ENCODE data around the gene TLDC2.
A peak's percentile ranks its signal among the peaks of the same experiment; 100 is the strongest.
"Not testable (repeated sequence)": the region's sequence is repeated elsewhere in the genome, so short reads cannot be mapped to it uniquely, and the experiment has no call there.

TLDC2 gene

DNA sequence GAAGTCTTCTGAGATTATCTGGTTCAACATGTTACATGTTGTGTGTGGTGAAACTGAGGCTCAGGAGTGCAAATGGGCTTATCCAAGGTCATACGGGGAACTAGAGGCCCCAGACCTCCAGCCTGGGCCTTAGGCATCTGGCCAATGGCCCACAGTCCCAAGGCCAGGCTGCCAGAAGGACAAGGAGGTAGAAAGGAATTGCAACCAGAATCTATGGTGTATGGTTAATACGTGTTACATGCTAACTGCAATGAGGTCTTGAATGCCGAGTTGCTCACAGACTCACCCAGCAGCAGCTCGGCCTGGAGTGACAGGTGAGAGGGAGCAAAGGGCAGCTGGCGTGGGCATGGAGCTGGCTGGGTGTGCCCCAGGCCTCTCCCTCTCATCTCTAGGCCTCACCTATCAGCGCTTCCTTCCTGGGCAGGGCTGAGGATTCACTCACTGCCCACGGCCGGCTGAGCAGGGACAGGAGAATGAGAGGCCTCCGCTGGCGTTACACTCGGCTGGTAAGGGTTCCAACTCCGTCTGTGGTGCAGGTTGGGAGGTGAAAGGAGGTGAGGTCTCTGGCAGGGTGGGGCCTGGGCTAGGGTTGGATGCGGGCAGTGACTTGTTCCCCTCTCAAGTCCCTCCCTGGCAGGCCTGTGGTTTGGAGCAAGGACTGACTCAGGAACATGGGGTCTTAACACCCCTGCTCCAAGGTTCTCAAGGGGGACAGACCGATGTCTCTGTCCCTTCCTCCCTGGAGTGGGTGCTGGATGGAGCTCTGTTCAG lies at the start of gene TLDC2:
Gene TLDC2 (plus strand): TSS at position 437 of the 771 bp plus-strand sequence. CDS start 37 bp downstream, at position 474.
- DNase-seq, result no peak

DNA sequence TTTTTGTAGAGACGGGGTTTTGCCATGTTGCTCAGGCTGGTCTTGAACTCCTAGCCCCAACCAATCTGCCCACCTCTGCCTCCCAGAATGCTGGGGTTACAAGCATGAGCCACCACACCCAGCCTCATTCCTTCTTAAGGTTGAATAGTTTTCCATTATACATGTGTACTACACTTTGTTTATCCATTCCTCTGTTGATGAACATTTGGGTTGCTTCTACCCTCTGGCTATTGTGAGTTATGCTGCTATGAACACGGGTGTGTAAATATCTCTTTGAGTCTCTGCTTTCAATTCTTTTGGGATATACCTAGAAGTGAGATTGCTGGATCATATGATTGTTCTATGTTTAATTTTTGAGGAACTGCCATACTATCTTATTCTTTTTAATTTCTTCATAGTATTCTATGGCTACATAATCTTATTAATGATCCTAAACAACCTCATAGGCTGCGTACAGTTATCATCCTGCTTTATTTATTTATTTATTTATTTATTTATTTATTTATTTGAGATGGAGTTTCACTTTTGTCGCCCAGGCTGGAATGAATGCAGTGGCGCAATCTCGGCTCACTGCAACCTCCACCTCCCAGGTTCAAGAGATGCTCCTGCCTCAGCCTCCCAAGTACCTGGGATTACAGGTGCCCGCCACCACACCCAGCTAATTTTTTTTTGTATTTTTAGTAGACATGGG lies 49.2 kb upstream of the TLDC2 start:
- DNase-seq, result no peak

DNA sequence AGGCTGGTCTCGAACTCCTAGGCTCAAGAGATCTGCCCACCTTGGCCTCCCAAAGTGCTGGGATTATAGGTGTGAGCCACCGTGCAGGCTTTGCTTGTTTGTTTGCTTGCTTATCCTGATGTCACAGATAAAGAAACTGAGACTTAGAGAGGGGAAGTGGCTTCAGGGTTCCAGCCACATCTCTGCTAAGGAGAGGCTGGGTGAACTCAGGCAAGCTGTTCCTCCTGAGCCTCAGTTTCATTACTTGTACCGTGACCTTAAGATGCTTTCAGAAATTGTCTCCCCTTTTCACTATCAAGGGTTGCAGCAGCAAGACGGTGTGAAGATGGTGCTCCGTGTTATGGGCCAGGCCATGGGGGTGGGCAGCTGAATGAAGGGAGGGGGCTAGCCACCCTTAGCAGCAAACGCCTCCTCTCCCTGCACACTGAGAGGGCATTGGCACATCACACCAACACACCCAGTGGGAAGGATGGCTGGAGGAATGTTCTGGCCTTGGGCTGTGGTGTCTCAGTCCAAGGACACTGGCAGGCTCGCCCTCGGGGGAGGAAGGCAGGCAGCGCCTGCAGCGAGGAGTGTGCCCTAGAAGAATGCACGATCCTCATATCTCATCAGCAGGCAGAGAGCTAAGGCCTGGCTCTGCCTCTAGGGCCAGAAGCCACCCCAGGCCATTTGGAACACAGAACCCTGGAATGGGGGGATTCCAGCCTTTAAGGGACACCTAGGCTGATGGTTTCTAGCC lies 48.2 kb upstream of the TLDC2 start:
- DNase-seq, result no peak

DNA sequence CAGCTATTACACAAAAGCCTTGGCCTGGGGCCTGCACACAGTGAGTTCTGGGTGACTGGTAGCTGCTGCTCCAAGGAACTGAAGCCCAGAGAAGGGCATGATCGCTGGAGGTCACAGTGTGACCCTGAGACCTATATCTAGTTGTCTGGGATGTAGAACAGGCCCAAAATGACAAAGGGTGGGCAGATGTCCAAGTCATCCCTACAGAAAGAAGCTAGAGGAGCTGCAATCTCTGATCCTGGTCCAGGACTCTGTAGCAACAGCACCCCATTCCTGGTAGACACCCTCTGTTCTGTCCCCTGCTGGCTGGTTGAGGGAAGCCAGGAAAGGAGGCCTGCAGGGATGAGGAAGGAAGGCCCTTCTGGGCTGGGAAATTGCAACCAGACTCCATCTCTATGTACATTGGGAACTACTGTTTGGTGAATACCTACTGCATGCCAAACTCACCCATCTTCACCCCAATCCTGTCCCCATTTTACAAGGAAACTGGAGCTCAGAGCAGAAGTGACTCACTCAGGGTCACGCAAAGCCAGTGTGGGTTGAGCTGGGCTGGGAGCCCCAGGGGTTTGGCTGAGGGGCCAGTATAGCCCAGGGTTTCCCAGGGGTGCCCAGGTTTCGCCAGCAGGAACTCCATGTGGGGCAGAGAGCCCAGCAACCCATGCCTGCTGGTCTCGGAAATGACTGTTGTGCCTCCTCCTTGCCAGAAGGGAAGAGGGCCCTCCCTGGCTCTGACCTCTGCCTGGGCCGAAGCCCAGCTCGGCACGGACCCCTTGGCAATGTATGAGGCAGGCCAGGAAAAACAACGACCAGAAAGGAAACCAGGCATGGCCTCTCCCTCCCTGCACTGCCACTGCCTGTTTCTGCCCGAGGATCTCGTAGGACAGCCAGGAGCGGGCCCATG lies 44.9 kb upstream of the TLDC2 start:
- no peak for DNase-seq

DNA sequence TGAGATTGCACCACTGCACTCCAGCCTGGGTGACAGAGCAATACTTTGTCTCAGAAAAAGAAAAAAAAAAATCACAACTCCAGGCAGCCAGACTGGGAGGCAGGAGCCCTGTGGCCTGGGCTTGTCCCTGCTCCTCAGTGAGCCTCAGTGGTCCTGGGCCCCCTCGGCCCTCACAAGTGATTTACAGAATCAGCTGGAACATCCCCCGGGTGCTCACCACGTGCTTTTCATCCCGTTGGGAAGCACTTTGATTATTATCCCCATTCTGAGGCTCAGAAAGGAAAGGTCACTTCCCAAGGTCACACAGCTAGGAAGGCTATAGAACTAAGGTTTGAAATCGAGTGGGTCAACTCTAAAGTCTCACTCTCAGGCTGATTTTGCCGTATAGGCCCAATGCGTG lies 43.1 kb upstream of the TLDC2 start:
- DNase-seq, result no peak

DNA sequence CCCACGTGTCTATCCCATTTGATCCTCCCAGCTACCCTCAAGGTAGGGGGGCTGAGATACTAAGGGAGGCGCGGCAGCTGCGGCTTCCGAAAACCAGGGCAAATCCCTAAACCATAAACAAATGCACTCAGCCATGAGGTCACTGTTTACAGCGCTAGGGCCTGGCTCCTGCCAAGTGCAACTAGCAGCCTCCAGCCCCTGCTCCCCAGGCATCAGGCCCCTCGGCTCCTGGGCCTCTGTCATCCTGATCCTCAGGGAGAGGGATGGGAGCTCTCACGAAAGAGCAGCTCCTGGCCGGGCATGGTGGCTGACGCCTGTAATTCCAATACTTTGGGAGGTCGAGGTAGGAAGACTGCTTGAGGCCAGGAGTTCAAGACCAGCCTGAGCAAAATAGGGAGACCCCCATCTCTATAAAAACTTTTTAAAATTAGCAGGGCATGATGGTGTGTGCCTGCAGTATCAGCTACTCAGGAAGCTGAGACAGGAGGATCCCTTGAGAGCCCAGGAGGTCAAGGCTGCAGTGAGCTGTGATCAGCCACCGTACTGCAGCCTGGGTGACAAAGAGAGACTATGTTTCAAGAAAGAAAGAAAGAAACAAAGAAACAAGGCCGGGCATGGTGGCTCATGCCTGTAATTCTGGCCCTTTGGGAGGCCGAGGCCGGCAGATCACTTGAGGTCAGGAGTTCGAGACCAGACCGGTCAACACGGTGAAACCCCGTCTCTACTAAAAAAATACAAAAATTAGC lies 42.5 kb upstream of the TLDC2 start:
- DNase-seq, result peak; percentile 85

DNA sequence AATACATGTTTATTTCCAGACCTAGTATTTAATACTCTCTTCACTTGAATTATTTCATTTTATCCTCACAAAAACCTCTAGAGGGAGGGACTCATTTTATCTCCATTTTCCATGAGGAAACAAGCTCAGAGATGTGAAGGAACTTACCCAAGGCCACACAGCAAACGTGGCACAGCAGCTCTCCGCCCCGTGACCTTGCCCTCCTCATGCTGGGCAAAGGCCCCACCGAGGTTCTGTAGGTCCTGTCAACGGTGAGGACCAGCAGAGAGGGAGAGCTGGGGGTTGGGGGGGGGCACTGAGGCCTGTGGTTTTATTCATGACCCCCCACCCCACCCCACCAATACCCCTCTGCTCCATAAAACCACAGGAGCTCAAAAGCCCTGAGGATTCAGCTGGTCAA lies 40.9 kb upstream of the TLDC2 start:
- DNase-seq, result no peak

DNA sequence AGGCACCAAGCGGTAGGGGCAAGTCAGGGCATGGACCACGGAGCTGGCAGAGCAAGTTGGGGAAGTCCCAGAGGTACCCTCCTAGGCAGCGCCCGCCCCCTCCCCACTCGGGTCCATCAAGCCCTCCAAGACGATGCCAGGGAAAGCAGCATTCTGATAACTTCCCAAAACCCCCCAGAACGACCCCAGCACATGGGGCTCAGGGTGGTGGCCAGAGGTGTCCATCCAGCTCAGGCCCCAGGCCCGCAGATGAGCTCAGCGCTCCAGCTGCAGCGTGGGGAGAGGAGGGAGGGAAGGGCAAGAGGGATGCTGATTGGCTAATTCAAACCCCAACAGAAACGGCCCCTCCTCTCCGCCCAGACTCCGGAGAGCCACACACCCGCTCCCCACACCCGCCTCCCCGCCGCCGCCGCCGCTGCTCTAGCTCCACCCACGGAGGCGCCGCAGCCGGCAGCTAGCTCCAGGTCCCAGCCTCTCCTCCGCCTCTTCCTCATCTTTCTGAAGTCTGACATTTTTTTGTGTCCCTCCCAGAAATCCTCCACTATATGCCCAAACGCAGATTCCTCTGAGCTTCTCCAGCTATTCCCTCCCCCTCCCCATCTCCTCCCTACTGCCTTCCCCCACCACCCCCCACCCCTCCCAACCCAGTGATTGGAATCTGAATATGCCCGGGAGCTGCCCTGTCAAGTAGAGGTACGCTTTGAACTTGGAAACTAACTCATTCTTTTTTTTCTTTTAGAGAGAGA lies 40.3 kb upstream of the TLDC2 start:
- DNase-seq, result peak; percentile 98

DNA sequence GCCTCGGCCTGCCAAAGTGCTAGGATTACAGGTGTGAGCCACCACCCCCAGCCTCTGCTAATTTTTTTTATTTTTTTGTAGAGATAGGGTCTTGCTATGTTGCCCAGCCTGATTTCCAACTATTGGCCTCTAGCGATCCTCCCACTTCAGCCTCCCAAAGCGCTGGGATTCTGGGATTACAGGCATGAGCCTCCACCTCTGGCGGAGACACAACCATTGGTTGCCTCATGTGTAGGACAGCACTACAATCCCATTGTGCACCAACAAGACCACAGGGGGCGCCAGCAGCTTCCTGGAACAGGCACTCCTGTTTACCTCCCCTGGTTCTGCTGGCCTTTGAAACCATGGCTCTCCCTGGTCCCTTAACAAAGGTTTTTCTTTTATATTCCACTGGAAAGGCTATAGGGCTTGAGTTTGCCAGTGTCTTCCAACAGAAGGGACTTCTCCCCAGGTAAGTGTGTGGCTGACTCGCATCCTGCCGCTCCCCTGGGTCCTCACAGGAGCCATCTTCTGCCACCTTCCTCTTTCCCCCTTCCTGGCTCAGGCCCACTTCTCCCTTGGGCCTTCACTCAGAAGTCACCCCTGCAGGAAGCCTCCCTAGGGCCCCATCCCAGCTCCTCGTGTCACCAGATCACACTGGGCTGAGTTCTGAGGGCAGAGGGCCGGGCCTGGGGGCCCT lies 39.2 kb upstream of the TLDC2 start:
- DNase-seq, result peak; percentile 65

DNA sequence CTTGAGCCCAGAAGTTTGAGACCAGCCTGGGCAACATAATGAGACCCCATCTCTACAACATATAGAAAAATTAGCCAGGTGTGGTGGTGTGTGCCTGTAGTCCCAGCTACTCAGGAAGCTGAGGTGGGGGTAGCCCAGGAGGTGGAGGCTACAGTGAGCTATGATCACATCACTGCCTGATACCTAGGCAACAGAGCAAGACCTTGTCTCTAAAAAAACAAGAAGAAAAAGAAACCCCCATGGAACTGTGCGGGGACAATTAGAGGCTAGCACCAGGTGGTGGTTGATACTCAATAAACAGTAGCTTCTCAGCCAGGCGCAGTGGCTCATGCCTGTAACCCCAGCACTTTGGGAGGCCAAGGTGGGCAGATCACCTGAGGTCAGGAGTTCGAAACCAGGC lies 37.6 kb upstream of the TLDC2 start:
- DNase-seq, result not testable (repeated sequence)

DNA sequence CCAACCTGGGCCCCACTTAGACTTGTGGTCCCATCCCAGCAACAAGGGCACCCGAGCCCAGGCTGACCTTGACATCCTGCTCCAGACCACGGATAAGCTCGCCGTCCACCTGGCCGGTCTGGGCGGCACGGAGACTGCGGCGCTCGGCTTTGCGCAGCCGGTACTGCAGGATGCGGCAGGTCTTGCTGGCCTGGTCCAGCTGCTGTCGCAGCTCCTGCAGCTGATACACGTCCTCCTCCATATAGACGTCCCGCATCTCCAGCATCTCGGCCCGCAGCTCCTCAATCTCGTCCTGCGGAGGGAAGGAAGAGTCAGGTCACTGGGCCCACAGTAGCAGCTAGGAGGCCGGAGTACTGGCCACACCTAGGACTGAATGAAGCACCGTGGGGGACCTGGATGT lies 36.8 kb upstream of the TLDC2 start:
- no peak for DNase-seq

DNA sequence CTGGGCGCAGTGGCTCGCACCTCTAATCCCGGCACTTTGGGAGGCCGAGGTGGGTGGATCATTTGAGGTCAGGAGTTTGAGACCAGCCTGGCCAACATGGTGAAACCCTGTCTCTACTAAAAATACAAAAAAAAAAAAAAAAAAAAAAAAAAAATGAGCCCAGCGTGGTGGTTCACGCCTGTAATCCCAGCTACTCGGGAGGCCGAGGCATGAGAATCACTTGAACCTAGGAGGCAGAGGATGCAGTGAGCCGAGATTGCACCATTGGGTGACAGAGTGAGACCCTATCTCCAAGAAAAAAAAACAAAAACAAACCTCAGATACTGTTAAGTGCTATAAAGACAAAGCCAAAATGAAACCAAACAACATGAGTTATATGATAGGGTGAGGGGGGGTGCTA lies 34.9 kb upstream of the TLDC2 start:
- not testable (repeated sequence) for DNase-seq

DNA sequence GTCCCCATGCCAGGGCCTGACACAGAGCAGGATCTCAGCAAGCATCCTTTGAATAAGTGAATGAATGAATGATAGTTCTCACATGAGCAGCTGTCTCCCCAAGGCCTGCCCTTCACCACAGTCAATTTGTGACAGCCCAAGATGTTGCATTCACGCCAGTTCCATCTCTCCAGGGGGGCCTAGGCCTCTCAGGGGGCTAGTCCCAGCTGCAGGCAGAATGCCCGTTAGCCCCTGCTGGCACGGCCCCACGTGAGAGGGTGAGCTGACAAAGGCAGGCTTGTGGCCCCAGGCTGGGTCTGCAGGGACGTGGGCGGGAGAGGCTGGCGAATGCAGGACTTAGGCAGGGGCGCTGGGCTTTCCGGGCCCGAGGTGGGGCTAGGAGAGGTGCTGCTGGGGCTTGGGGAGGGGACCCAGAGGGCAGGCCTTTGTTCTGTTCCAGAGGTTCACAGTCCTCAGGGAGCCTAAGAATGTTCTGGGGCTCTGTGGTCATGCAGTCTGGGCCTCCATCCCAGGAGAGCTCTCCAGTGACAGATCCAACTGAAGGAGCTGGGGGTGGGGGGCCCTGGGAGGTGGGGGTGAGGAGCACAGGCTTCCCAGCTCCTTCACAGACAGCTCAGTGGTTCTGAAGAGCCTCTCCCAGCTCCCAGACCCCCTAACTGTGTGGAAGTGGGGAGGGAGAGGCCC lies 30.5 kb upstream of the TLDC2 start:
- DNase-seq, result peak; percentile 63

DNA sequence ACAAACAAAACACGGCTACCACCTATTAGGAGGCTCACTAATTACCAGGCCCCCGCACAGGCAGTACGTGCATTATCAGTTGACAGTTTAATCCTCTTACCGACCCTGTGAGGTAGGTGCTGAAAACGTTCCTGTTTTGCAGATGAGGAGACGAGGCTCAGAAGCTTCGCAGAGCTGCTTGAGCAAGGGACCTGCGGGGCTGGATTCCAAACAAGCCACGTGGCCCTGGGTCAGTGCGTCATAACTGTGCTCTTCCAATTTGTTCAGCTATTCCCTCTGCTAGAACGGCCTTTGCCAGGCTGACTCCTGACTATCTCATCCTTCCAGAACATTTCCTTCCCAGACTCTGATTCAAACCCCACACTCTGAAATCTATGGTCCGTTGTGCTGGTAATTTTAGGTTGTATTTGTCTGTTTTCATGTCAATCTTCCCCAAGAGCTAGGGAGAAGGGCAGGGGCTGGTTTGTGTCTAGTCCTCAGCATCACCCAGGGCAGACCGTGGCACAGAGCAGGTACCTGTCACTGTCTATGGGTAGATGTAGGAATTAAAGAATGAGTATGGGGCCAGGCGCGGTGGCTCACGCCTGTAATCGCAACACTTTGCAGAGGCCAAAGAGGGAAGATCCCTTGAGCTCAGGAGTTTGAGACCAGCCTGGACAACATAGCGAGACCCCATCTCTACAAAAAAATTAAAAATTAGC lies 28.8 kb upstream of the TLDC2 start:
- no peak for DNase-seq

DNA sequence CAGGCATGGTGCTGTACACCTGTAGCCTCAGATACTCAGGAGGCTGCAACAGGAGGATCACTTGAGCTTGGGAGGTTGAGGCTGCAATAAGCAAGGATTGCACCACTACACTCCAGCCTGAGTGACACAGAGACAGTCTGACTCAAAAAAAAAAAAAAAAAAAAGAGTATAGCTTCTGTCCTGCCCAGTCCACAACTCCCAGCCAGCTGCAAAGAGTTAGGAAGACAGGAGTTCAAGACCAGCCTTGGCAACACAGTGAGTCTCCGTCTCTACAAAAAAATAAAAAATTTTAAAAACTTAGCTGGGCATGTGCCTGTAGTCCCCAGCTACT lies 28.3 kb upstream of the TLDC2 start:
- DNase-seq, result no peak

DNA sequence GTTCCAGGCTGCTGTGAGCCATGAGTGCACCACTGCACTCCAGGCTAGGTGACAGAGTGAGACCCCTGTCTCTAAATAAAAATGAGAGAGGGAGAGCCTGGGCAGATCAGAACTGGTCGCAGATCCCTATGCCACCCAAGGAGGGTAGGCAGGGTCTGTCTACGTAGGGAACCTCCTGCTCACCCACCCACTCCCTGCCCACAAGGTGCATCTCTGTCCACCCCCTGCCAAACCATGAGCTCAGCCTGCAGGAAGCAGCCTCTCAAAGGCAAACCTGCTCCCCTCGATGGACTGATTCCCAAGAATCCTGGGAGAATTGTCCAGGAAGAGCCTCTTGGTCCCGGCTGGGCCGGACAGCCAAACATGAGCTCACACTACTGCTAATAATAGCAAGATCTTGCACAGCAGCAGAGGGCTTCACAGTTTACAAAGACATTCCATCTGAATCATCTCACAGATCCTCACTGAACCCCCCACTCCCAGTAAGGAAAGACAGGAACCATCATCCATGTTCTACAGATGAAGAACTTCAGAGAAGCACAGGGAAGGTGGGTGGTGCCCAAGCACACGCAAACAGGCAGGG lies 27.8 kb upstream of the TLDC2 start:
- DNase-seq, result no peak

DNA sequence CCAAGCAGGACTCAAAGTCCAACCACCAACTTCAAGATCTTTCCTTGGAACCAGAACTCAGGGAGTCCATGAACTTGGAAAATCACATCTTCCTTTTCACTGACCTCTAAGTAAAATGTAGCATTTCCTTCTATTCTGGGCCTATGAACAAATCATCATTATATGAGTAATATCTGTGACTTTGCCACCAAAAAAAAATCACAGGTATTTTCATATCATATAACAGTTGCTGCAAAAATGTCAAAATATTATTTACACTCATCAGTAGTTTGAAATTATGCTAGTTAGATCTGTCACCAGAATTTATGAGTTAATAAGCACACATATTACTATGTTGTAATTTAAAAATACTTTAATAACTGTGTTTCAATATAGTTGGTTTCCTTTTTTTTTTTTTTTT lies 27.3 kb upstream of the TLDC2 start:
- DNase-seq, result no peak

DNA sequence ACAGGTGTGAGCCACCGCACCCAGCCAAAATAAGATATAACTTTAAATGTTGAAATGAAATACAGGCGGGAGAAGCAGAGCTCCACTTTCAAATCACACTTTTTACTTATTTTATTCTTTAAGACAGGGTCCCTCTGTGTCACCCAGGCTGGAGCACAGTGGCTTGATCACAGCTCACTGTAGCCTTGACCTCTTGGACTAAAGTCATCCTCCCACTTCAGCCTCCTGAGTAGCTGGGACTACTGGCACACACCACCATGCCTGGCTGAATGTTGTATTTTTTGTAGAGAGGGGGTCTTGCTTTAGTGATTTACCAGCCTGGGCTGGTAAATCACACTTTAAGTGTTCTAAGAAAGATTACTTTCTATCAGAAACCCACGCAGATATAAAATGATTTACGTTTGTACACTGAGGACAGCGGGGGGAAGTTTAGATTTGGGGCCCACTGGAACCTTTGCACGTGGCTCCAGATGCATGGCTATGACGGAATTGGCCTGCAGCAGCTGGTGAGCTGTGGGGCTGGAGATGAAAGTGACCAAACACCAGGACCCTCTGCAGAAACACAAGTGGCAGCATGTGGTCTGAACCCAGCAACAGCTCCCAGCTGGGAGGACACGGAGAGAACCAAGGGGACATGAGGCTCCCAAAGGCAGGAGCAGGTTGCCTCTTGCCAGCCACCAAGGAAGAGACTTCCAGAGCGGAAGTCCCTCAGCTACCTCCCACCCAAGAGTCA lies 26.4 kb upstream of the TLDC2 start:
- no peak for DNase-seq

Data from eye (tissue), 1 donor.